ENCODE data around the gene DRC7. TPM values are rescaled to one million over a fixed set of nuclear protein-coding genes. Genes with fewer than 3 reads are reported as not detected.

Gene DRC7, protein sequence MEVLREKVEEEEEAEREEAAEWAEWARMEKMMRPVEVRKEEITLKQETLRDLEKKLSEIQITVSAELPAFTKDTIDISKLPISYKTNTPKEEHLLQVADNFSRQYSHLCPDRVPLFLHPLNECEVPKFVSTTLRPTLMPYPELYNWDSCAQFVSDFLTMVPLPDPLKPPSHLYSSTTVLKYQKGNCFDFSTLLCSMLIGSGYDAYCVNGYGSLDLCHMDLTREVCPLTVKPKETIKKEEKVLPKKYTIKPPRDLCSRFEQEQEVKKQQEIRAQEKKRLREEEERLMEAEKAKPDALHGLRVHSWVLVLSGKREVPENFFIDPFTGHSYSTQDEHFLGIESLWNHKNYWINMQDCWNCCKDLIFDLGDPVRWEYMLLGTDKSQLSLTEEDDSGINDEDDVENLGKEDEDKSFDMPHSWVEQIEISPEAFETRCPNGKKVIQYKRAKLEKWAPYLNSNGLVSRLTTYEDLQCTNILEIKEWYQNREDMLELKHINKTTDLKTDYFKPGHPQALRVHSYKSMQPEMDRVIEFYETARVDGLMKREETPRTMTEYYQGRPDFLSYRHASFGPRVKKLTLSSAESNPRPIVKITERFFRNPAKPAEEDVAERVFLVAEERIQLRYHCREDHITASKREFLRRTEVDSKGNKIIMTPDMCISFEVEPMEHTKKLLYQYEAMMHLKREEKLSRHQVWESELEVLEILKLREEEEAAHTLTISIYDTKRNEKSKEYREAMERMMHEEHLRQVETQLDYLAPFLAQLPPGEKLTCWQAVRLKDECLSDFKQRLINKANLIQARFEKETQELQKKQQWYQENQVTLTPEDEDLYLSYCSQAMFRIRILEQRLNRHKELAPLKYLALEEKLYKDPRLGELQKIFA
- not detected for polyA plus RNA-seq

DNA sequence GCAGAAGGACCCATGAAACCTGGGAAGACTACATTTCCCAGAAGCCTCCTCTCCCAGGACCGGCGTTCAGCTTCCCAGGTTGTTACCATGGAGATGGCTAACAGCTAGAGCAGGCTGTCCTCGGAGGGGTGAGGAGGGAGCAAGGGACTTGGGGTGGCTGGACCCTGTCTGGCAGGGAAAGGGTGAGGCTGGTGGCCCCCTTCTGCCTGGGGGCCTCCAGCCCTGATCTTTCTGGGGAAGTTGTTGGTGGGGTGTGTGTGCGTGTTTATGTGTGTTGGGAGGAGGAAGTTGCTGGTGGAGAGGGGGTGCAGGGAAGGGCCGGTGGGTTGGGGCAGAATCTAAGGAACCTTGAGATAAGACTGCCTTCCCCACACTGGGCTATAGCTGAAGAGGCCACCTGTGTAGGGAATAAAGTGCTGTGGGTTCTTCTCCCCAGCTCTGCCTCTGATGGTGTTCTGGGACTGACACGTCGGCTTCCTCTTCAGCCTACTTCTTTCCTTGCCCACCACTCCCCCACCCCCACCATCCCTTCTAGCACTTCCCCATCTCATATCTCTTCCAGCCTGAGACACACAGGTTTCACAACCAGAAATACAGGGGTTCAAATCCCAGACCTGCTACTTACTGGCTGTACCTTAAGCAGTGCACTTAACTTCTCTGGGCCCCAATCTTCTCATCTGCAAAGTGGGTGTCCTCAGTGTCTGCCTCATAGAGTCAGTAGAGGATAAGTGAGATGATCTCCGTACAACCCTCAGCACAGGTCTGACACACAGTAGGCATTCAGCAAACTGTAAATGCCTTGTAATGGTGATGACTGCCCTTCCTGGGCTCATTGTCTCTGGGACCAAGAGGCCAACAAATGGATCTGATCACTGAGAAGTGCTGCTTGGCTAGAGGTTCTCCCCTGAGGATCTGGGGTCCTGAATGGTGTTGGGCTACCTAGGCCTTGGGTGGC, at the start of gene DRC7:
DRC7 (plus strand) TSS at position 82 of the 955 bp plus-strand sequence. CDS start 3,144 bp downstream, outside the sequence.
- peaks cover 9 to 11% of the 10 kb centered on the region in 2 donors for H3K4me1 Mint-ChIP-seq
- no peak for DNase-seq
- no peaks in the 10 kb centered on the region for H3K36me3 Mint-ChIP-seq
- H3K4me3 Mint-ChIP-seq: no peak within 1 kb of the TSS
- H3K27ac Mint-ChIP-seq: peak within 1 kb of the TSS in 3 of 6 donors; percentile 16 to 58 (median 49)
- peaks cover 0 to 3% (median 2%) of the 10 kb centered on the region in 3 donors for H3K27me3 Mint-ChIP-seq (ENCODE audit: low read depth in 3 of 3)
- no peaks in the 10 kb centered on the region for H3K9me3 Mint-ChIP-seq

DNA sequence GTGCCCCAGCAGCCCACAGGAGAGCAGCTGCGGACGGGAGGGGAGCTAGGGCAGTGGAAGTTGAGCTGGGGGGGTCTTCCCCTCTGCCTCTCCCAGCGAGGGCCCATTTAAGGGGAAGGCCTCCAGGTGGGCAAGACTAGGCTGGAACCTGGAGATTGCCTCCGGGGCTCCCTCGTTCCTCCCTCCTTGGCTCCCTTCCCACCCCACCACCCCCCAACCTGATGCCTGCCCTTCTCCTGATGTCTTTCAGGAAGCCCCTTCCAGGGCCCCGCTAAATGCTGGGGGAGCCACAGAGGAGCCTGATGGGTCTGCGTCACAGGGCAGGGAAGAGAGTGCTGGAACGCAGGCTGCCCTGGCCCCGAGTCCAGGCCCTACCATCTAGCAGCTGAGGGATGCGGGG, 49.4 kb upstream of the DRC7 start:
- H3K4me1 Mint-ChIP-seq: peaks cover 53 to 61% of the 10 kb centered on the region in 2 donors
- peaks cover 15 to 22% (median 18%) of the 10 kb centered on the region in 3 donors for H3K36me3 Mint-ChIP-seq
- no peak for DNase-seq
- no peak overlapping the region for H3K4me3 Mint-ChIP-seq
- H3K9me3 Mint-ChIP-seq: no peaks in the 10 kb centered on the region
- peaks cover 2 to 20% (median 18%) of the 10 kb centered on the region in 3 donors for H3K27me3 Mint-ChIP-seq (ENCODE audit: low read depth in 3 of 3)
- peak overlapping the region in 2 of 6 donors; percentile 97 to 98 for H3K27ac Mint-ChIP-seq

DNA sequence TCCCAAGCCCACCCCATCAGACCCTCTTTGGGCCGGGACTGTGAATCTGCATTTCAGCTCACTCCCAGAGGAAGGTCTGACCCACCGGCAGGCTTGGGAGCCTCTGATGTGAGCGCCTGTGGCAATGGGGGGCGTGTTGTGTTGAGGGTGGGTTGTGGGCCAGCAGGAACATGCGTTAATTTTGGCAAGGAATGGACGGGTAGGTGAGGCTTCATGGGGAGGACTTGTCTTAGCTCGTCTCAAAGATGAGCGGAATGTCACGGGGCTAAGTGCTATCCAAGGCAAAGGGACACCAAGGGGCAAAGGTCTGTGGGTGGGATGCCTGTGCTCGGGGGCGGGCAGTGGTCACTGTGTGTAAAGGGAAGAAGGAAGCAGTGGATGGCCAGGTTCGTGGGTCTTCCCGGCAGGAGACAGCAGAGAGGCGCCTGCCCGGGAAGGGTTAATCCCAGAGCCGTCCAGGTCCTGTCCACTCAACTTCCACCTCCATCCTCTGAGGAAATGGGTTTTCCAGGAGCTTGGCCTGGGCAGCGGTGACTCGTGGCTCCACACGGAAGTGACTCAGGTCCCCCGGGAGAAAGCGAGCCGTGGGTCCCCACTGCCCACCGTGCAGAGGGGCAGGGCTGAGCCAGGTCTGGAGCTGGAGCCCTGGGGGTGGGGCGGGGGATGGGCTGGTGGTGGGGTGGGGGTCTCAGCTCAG, 48.8 kb upstream of the DRC7 start:
- H3K27ac Mint-ChIP-seq: peak overlapping the region; percentile 96 to 99 (median 98)
- peaks cover 2 to 20% (median 16%) of the 10 kb centered on the region in 3 donors for H3K27me3 Mint-ChIP-seq (ENCODE audit: low read depth in 3 of 3)
- no peaks in the 10 kb centered on the region for H3K9me3 Mint-ChIP-seq
- H3K4me3 Mint-ChIP-seq: peak overlapping the region; percentile 46 to 99 (median 90)
- H3K4me1 Mint-ChIP-seq: peaks cover 52 to 61% of the 10 kb centered on the region in 2 donors
- H3K36me3 Mint-ChIP-seq: peaks cover 19 to 25% (median 21%) of the 10 kb centered on the region in 3 donors
- no peak for DNase-seq

DNA sequence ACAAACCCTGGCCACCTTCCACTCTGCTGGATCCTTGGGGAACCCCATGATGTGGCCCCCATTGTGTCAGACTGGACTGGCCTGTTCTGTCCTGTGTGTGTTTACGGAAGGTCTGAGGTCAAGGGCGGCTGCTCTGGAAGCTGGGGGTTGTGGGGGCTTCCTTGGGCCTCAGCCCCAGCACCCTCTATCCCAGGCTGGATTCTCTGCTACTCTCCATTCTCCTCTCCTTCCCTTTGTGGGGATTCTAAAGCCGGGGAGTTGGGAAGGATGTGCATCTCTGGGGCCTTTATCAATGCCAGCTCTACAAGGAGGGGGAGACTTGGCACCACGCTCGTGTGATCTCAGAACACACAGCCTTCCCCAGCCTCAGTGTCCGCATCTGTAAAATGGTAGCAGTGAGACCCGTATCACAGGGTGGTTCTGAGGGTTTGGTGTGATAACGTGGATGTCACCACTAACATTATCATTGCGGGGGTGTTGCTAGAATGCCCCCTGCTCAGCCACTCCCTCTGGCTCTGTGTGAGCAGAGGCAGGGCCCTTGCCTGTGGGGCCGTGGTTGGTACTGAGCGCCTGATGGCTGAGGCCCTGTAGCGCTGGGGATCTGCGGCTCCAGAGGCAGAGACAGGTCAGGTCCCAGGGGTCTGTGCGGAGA, 48.1 kb upstream of the DRC7 start:
- peak overlapping the region; percentile 96 to 99 (median 98) for H3K27ac Mint-ChIP-seq
- H3K36me3 Mint-ChIP-seq: peaks cover 24 to 31% (median 26%) of the 10 kb centered on the region in 3 donors
- H3K4me3 Mint-ChIP-seq: peak overlapping the region; percentile 90 to 99 (median 98)

DNA sequence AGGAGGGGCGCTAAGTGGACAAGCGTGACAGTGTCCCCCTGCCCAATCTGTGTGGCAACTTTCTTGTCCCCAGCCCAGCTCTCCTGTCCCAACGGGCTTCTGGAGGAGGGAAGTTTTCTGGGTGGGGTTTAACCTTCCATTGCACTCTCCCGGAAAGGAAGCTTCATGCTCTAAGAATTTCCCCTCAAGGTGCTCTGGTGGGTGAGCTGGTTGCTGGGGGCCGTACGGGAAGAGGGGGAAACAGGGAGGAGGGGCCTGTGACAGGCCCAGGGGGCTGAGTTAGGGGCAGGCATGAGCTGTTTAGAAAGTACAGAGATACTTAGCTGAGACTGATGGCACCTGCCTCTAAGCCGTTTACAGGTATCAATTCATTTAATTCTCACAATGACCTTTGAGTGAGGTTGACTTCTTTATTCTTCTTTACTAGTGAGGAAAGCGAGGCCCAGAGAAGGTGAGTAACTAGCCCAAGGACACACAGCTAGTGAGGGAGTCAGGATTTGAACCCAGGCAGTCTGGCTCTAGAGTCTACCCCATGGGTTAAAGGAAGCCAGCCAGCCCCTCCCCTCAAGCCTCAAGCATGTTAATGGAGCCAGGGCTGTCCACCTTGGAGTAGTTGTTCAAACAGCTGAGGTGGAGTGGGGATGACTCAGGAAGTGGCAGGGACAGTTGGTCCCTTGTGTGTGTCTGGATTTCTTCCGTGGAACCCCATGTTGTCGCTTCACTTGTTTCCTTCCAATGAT, 47.3 kb upstream of the DRC7 start:
- peaks cover 2 to 20% (median 16%) of the 10 kb centered on the region in 3 donors for H3K27me3 Mint-ChIP-seq (ENCODE audit: low read depth in 3 of 3)
- no peaks in the 10 kb centered on the region for H3K9me3 Mint-ChIP-seq
- H3K4me1 Mint-ChIP-seq: peaks cover 67 to 76% of the 10 kb centered on the region in 2 donors
- H3K4me3 Mint-ChIP-seq: peak overlapping the region; percentile 90 to 99 (median 98)
- DNase-seq: peak; percentile 36 to 48 (median 41)
- peaks cover 32 to 39% (median 33%) of the 10 kb centered on the region in 3 donors for H3K36me3 Mint-ChIP-seq
- H3K27ac Mint-ChIP-seq: peak overlapping the region; percentile 96 to 99 (median 98)

More for the DNA sequence above, 48.1 kb upstream of the DRC7 start:
- H3K4me1 Mint-ChIP-seq: peaks cover 59 to 68% of the 10 kb centered on the region in 2 donors
- H3K27me3 Mint-ChIP-seq (ENCODE audit: low read depth in 3 of 3): peaks cover 2 to 20% (median 16%) of the 10 kb centered on the region in 3 donors
- H3K9me3 Mint-ChIP-seq: no peaks in the 10 kb centered on the region
- peak; percentile 81 to 90 (median 87) for DNase-seq

DNA sequence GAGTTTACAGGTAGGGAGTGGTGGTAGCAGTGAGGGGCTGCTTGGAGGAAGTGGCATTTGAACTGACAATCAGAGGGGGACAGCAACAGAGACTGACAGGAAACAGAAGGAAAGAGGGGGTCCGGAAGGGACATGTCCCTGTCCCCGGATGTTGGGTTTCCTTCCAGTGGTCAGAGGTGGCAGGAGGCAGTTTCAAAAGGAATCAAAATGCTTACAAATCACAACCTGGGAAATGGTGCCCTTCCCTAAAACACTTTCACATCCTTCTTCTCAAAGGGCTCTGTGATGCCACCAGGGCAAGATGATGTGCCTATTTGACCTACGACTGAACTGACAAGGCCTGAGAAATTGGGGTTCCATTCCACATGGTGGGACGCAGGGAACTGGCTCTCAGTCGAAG, 46.5 kb upstream of the DRC7 start:
- H3K4me3 Mint-ChIP-seq: peak overlapping the region; percentile 90 to 99 (median 98)
- peaks cover 2 to 20% (median 16%) of the 10 kb centered on the region in 3 donors for H3K27me3 Mint-ChIP-seq (ENCODE audit: low read depth in 3 of 3)
- H3K9me3 Mint-ChIP-seq: no peaks in the 10 kb centered on the region
- H3K36me3 Mint-ChIP-seq: peaks cover 32 to 42% (median 33%) of the 10 kb centered on the region in 3 donors
- DNase-seq: peak; percentile 26 to 43 (median 39)
- H3K4me1 Mint-ChIP-seq: peaks cover 66 to 74% of the 10 kb centered on the region in 2 donors
- H3K27ac Mint-ChIP-seq: peak overlapping the region; percentile 96 to 99 (median 98)

DNA sequence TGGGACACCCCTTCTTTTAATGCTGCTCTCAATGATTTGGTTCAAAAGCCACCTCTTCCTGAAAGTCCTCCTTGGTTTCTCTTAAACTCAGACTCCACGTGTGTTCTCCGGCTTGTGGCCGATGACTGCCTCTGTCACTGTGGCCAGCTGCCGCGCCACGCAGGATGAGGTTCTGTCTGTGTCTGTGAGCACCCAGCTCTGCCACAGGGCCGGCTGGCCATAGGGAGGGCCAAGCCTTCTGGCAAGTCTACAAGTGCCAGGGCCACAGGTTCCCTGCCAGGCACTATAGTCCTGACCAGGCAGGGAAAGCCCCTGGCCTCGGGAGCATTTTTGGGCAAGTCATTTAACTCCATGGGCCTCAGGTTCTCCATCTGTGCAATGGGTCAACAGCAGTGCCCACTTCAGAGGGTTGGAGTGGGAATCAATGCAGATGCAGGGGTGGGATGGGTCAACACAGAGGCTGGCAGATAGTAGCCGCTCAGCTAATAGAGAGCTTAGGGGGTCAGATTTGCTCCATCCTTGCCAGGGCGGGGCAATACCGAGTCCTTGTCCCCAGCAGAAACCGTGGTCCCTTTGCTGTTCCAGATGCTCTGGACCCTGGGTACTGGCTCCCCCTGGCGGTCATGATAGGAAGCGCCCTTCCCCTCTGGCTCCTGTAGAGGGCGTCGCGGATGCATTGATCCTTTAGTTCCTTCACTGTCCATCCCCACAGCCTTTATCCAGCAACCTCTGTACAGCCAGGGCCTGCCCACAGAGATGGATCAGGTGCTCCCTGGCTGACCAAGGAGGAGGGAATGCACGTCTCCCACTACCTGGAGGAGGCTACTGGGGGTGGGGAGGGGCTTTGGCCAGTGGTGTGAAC, 45.8 kb upstream of the DRC7 start:
- Mint-ChIP-seq H3K36me3 (peaks cover 32 to 49% (median 39%) of the 10 kb centered on the region in 3 donors), H3K4me1 (peaks cover 71 to 77% of the 10 kb centered on the region in 2 donors), H3K9me3 (no peaks in the 10 kb centered on the region), H3K4me3 (peak overlapping the region; percentile 90 to 99 (median 98)), H3K27me3 (ENCODE audit: low read depth in 3 of 3) (peaks cover 2 to 20% (median 16%) of the 10 kb centered on the region in 3 donors), H3K27ac (peak overlapping the region; percentile 96 to 99 (median 98))
- peak; percentile 89 to 91 (median 90) for DNase-seq

DNA sequence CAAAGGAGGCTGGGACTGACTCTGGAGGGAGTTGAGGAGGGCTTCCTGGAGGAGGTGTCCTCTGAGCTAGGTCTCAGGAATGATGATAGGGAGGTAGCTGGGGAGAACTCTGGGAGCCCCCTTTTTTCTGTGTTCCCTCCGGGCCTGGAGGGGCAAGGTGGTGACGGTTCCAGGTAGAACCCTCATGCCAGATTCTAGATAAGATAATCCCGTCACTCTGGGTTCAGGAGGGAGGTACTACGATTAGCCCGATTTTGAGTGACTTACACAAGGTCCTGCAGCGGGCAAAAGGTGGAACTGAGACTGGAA, 45.2 kb upstream of the DRC7 start:
- peak overlapping the region; percentile 90 to 99 (median 98) for H3K4me3 Mint-ChIP-seq
- peaks cover 4 to 20% (median 16%) of the 10 kb centered on the region in 3 donors for H3K27me3 Mint-ChIP-seq (ENCODE audit: low read depth in 3 of 3)
- no peak for DNase-seq
- peaks cover 76 to 80% of the 10 kb centered on the region in 2 donors for H3K4me1 Mint-ChIP-seq
- peak overlapping the region; percentile 96 to 99 (median 98) for H3K27ac Mint-ChIP-seq
- no peaks in the 10 kb centered on the region for H3K9me3 Mint-ChIP-seq
- H3K36me3 Mint-ChIP-seq: peaks cover 32 to 49% (median 40%) of the 10 kb centered on the region in 3 donors

DNA sequence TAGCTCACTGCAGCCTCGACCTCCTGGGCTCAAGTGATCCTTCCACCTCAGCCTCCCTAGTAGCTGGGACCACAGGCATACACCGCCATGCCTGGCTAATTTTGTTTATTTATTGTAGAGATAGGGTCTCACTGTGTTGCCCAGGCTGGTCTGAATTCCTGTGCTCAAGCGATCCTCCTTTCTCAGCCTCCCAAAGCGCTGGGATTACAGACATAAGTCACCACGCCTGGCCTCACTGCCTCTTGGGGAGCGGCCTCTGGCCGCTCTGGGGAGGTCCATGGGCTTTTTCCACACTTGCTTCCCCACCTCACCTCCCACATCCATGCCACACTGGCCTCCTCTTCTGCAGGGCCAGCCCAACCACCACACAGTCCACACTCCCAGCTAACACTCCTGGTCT, 44.8 kb upstream of the DRC7 start:
- Mint-ChIP-seq H3K27me3 (ENCODE audit: low read depth in 3 of 3) (peaks cover 4 to 20% (median 16%) of the 10 kb centered on the region in 3 donors), H3K36me3 (peaks cover 33 to 50% (median 40%) of the 10 kb centered on the region in 3 donors), H3K4me3 (peak overlapping the region; percentile 64 to 98 (median 95)), H3K4me1 (peaks cover 79 to 81% of the 10 kb centered on the region in 2 donors), H3K27ac (peak overlapping the region; percentile 81 to 98 (median 92)), H3K9me3 (no peaks in the 10 kb centered on the region)
- no peak for DNase-seq

DNA sequence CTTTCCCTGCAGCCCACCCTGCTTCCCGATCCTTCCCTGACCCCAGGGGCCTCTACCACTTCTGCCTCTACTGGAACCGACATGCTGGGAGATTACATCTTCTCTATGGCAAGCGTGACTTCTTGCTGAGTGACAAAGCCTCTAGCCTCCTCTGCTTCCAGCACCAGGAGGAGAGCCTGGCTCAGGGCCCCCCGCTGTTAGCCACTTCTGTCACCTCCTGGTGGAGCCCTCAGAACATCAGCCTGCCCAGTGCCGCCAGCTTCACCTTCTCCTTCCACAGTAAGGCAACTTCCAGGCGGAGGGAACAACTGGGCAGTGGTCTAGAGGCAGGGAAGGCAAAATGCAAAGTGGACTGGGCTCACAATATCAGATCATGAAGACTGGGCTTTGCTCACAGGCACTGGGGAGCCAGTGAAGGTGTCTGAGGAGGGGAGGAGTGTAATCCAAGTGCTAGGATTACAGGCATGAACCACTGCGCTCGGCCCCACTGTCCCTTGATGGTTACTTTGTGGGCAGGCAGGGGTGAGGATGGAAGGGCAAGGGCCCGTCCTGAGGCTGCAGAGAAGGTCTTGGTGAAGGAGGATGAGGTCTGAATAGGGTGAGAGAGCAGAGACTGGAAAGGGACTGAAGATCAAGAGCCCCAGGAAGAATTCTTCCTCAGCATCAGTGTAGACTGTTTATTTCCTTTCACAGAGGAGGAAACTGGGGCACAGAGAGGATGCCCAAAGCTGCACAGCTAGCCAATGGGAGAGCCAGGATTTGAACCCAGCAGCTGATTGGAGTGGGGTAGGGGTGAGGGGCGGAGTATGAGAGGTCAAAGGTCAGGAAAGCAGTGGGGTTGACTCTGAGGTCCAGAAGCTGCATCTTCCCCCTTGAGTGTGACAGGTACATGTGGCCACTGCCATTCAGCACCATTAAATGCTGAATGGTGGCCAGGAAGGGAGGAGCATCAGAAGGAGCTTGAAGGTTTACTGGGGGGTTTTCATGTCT, 43.0 kb upstream of the DRC7 start:
- DNase-seq: peak; percentile 29 to 44 (median 39)
- peak overlapping the region; percentile 79 to 98 (median 82) for H3K4me3 Mint-ChIP-seq
- H3K36me3 Mint-ChIP-seq: peaks cover 51 to 68% (median 57%) of the 10 kb centered on the region in 3 donors
- H3K27ac Mint-ChIP-seq: peak overlapping the region; percentile 87 to 99 (median 94)
- no peaks in the 10 kb centered on the region for H3K9me3 Mint-ChIP-seq
- H3K4me1 Mint-ChIP-seq: peaks cover 86 to 88% of the 10 kb centered on the region in 2 donors
- H3K27me3 Mint-ChIP-seq (ENCODE audit: low read depth in 3 of 3): peaks cover 4 to 29% (median 11%) of the 10 kb centered on the region in 3 donors
